ENCODE results near the gene CEP131.

The CEP131 gene

GRCh38 chr17:81221371-81221841, 1.4 kb downstream of the CEP131 start:
- DNase-seq = no peak

GRCh38 chr17:81219476-81220180, 3.1 kb downstream of the CEP131 start:
- DNase-seq = no peak

GRCh38 chr17:81218991-81219390, 3.8 kb downstream of the CEP131 start:
- DNase-seq = no peak

- no peak for DNase-seq
Observed at GRCh38 chr17:81218459-81218858, 4.3 kb downstream of the CEP131 start.

- no peak for DNase-seq
Observed at GRCh38 chr17:81217491-81217890, 5.3 kb downstream of the CEP131 start.

GRCh38 chr17:81213978-81214377, 8.8 kb downstream of the CEP131 start:
- DNase-seq = no peak

GRCh38 chr17:81212365-81212764, 10.4 kb downstream of the CEP131 start:
- DNase-seq = no peak

GRCh38 chr17:81210868-81211267, 11.9 kb downstream of the CEP131 start:
- DNase-seq = no peak

- DNase-seq = no peak
Observed at GRCh38 chr17:81210466-81210865, 12.3 kb downstream of the CEP131 start.

- no peak for DNase-seq
Observed at GRCh38 chr17:81209141-81209540, 13.6 kb downstream of the CEP131 start.

- no peak for DNase-seq
Observed at GRCh38 chr17:81208651-81209050, 14.1 kb downstream of the CEP131 start.

GRCh38 chr17:81207610-81208581, 14.9 kb downstream of the CEP131 start:
- no peak for DNase-seq

GRCh38 chr17:81206657-81207056, 16.1 kb downstream of the CEP131 start:
- no peak for DNase-seq

- DNase-seq = no peak
Observed at GRCh38 chr17:81206166-81206565, 16.6 kb downstream of the CEP131 start.

- DNase-seq = no peak
Observed at GRCh38 chr17:81204578-81204977, 18.2 kb downstream of the CEP131 start.

GRCh38 chr17:81203136-81203535, 19.6 kb downstream of the CEP131 start:
- DNase-seq = no peak

- DNase-seq = no peak
Observed at GRCh38 chr17:81202318-81202717, 20.4 kb downstream of the CEP131 start.

GRCh38 chr17:81200695-81201580, 21.8 kb downstream of the CEP131 start:
- no peak for DNase-seq

- DNase-seq = no peak
Observed at GRCh38 chr17:81200201-81200600, 22.6 kb downstream of the CEP131 start.

GRCh38 chr17:81199482-81199830, 23.3 kb downstream of the CEP131 start:
- no peak for DNase-seq

GRCh38 chr17:81198826-81199481, 23.8 kb downstream of the CEP131 start:
- DNase-seq = no peak

GRCh38 chr17:81197831-81198490, 24.8 kb downstream of the CEP131 start:
- no peak for DNase-seq
